ENCODE data around the gene CCSER2. TPM values are rescaled to one million over a fixed set of nuclear protein-coding genes. Genes with fewer than 3 reads are reported as not detected.
"Not testable (repeated sequence)": the region's sequence is repeated elsewhere in the genome, so short reads cannot be mapped to it uniquely, and the experiment has no call there.

The CCSER2 gene
- total and polyA plus RNA-seq, 7 donors, result 10.2 to 101 (median 83.2) TPM

DNA sequence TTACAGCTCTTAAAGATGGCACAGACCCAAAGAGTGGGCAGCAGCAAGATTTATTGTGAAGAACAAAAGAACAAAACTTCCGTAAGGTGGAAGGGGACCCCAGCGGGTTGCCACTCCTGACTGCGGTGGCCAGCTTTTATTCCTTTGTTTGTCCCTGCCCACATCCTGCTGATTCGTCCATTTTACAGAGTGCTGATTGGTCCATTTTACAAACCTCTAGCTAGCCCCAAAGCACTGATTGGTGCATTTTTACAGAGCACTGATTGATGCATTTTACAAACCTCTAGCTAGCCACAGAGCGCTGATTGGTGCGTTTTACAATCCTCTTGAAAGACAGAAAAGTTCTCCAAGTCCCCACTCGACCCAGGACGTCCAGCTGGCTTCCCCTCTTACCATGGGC, 16.8 kb upstream of the CCSER2 start:
- no peaks in the 10 kb centered on the region for H3K27me3 ChIP-seq
- H3K9me3 ChIP-seq, result no peaks in the 10 kb centered on the region
- no peaks in the 10 kb centered on the region for H3K4me1 ChIP-seq
- intact Hi-C loops (cut with DNase I), result no loop called here
- H3K4me3 ChIP-seq, result no peak overlapping the region
- TF ChIP-seq POLR2AphosphoS5 (IDR thresholded peaks at IDR 0.05) (no peak), EP300 (IDR thresholded peaks at IDR 0.05) (no peak), POLR2A (IDR thresholded peaks at IDR 0.05) (no peak)
- TF ChIP-seq, protein P1, sequence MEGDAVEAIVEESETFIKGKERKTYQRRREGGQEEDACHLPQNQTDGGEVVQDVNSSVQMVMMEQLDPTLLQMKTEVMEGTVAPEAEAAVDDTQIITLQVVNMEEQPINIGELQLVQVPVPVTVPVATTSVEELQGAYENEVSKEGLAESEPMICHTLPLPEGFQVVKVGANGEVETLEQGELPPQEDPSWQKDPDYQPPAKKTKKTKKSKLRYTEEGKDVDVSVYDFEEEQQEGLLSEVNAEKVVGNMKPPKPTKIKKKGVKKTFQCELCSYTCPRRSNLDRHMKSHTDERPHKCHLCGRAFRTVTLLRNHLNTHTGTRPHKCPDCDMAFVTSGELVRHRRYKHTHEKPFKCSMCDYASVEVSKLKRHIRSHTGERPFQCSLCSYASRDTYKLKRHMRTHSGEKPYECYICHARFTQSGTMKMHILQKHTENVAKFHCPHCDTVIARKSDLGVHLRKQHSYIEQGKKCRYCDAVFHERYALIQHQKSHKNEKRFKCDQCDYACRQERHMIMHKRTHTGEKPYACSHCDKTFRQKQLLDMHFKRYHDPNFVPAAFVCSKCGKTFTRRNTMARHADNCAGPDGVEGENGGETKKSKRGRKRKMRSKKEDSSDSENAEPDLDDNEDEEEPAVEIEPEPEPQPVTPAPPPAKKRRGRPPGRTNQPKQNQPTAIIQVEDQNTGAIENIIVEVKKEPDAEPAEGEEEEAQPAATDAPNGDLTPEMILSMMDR (IDR thresholded peaks at IDR 0.05), result no peak
- no peak overlapping the region for H3K27ac ChIP-seq
- 94 to 95% methylated on average over 8 of the region's 8 CpGs for WGBS, 2 donors
- DNase-seq, result no peak
- no peaks in the 10 kb centered on the region for H3K36me3 ChIP-seq

DNA sequence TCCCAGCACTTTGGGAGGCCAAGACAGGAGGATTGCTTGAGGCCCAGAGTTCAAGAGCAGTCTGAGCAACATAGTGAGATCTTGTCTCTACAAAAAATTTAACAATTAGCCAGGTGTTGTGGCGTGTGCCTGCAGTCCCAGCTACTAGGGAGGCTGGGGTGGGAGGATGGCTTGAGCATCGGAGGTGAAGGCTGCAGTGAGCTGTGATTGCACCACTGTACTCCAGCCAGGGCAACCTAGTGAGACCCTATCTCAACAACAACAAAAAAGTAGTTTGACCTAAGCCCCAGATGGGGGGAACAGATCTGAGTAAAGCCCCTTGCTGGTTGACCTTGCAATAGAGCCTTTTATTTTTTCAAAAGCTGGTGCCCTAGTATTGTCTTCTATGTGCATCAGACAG, 15.6 kb upstream of the CCSER2 start:
- DNase-seq, result no peak
- Histone ChIP-seq H3K9me3 (no peaks in the 10 kb centered on the region), H3K27me3 (no peaks in the 10 kb centered on the region), H3K4me3 (no peak overlapping the region), H3K4me1 (no peaks in the 10 kb centered on the region), H3K27ac (no peak overlapping the region), H3K36me3 (no peaks in the 10 kb centered on the region)
- TF ChIP-seq POLR2AphosphoS5 (IDR thresholded peaks at IDR 0.05) (no peak), POLR2A (IDR thresholded peaks at IDR 0.05) (no peak), EP300 (IDR thresholded peaks at IDR 0.05) (no peak)
- TF ChIP-seq, protein P1 (IDR thresholded peaks at IDR 0.05), result no peak
- intact Hi-C loops (cut with DNase I), result no loop called here
- 92 to 97% methylated on average over 2 of the region's 2 CpGs for WGBS, 2 donors

DNA sequence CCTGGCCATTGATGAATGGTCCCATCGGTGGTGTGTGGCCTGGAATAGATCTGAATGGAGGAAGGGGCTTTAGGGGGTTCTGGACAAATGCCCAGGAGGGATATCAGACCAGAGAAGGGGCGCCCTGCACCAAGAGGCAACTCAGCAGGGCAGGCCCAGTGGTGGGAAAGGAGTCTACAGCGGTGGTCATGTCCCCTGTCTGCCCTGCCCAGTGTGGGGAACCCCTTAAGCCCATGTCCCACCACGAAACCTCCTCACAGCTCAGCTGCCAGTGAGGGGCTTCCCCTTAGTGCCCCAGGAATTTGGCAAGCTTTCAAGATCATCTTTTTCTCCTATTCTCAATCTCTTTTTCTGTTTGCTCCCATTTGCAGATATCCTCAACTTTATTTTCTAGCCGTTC, 14.1 kb upstream of the CCSER2 start:
- H3K36me3 ChIP-seq, result no peaks in the 10 kb centered on the region
- TF ChIP-seq POLR2A (IDR thresholded peaks at IDR 0.05), result no peak
- TF ChIP-seq, protein P1 (IDR thresholded peaks at IDR 0.05), result no peak
- TF ChIP-seq EP300 (IDR thresholded peaks at IDR 0.05), result no peak
- TF ChIP-seq POLR2AphosphoS5 (IDR thresholded peaks at IDR 0.05), result no peak
- intact Hi-C loops (cut with DNase I), result no loop called here
- H3K4me1 ChIP-seq, result no peaks in the 10 kb centered on the region
- no peaks in the 10 kb centered on the region for H3K9me3 ChIP-seq
- no peak for DNase-seq
- WGBS, 2 donors, result 83 to 89% methylated on average over 5 of the region's 5 CpGs
- no peak overlapping the region for H3K4me3 ChIP-seq
- H3K27ac ChIP-seq, result no peak overlapping the region
- H3K27me3 ChIP-seq, result no peaks in the 10 kb centered on the region

DNA sequence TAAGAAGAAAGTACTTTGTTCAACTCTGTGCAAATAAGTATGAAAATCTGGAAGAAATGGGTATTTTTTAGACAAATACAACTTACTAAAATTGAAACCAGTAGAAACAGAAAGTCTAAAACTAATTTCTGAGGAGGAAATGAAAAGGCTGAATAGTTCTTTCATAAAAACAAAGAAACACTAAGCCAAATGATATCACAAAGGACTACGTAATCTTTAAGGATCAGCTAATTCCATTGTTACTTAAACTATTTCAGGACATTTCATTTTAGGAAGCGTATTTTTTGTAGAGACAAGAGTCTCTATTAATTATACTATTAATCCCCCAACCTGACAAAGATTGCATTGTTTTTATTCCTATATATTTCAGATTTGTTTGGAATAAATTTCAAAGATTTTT, 11.2 kb upstream of the CCSER2 start:
- intact Hi-C loops (cut with DNase I), result no loop called here
- Histone ChIP-seq H3K4me1 (no peaks in the 10 kb centered on the region), H3K36me3 (no peaks in the 10 kb centered on the region), H3K9me3 (no peaks in the 10 kb centered on the region), H3K27me3 (no peaks in the 10 kb centered on the region), H3K4me3 (no peak overlapping the region), H3K27ac (no peak overlapping the region)
- TF ChIP-seq, protein P1 (IDR thresholded peaks at IDR 0.05), result no peak
- TF ChIP-seq POLR2AphosphoS5 (IDR thresholded peaks at IDR 0.05) (no peak), EP300 (IDR thresholded peaks at IDR 0.05) (no peak), POLR2A (IDR thresholded peaks at IDR 0.05) (no peak)
- WGBS, 2 donors, result 67 to 71% methylated on average over 2 of the region's 2 CpGs
- no peak for DNase-seq

DNA sequence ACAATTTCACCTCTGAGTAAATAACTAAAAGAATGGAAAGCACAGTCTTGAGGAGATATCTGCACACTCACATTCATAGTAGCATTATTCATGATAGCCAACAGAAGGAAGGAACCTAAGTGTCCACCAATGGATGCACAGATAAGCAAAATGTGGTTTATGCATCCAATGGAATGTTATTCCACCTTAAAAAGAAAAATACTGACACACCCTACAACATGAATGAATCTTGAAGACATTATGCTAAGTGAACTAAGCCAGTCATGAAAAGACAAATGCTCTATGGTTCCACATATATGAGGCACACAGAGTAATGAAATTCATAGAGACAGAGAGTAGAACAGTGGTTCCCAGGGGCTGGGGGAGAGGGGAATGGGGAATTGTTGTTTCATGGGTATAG, 6.5 kb upstream of the CCSER2 start:
- no peak for DNase-seq
- no peaks in the 10 kb centered on the region for H3K27me3 ChIP-seq
- H3K36me3 ChIP-seq, result no peaks in the 10 kb centered on the region
- no peaks in the 10 kb centered on the region for H3K9me3 ChIP-seq
- TF ChIP-seq, protein P1 (IDR thresholded peaks at IDR 0.05), result no peak
- TF ChIP-seq POLR2AphosphoS5 (IDR thresholded peaks at IDR 0.05) (no peak), POLR2A (IDR thresholded peaks at IDR 0.05) (no peak), EP300 (IDR thresholded peaks at IDR 0.05) (no peak)
- no peak overlapping the region for H3K4me3 ChIP-seq
- no peak overlapping the region for H3K27ac ChIP-seq
- intact Hi-C loops (cut with DNase I), result no loop called here
- no peaks in the 10 kb centered on the region for H3K4me1 ChIP-seq

DNA sequence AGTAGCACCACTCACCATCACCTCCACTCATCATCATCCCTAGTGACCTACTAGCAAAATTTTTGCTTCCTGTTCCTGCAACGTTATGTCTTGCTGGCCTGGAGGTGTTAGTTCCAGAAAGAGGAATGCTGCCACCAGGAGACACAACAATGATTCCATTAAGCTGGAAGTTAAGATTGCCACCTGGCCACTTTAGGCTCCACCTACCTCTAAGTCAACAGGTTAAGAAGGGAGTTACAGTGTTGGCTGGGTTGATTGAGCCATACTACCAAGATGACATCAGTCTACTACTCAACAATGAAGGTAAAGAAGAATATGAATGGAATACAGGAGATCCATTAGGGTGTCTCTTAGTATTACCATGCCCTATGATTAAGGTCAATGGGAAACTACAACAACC, 4.8 kb upstream of the CCSER2 start:
- DNase-seq; intact Hi-C loops (cut with DNase I); H3K36me3 ChIP-seq; H3K4me1 ChIP-seq; H3K9me3 ChIP-seq; H3K27ac ChIP-seq; H3K27me3 ChIP-seq; H3K4me3 ChIP-seq: not testable (repeated sequence)
- WGBS, 2 donors, result 18 to 45% methylated on average over 1 of the region's 1 CpG

DNA sequence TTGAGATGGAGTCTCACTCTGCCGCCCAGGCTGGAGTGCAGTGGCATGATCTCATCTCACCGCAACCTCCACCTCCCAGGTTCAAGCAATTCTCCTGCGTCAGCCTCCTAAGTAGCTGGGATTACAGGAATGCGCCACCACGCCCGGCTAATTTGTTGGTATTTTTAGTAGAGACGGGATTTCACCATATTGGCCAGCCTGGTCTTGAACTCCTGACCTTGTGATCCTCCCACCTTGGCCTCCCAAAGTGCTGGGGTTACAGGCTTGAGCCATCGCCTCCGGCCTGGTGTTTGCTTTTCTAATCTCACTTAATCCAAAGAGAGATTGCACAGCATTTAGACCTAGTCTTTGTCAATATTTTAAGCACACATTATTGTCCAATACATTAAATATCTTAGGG, 1.4 kb upstream of the CCSER2 start:
- not testable (repeated sequence) for H3K4me3 ChIP-seq, H3K36me3 ChIP-seq, H3K27me3 ChIP-seq, DNase-seq, H3K9me3 ChIP-seq, H3K27ac ChIP-seq
- peaks cover 0 to 29% (median 13%) of the 10 kb centered on the region in 4 donors for H3K4me1 ChIP-seq
- 89 to 91% methylated on average over 9 of the region's 9 CpGs for WGBS, 2 donors
- intact Hi-C loops (cut with DNase I), result loop anchor here (5.0 kb wide), 1 partner anchor 185 kb away; no protein-coding TSS in a partner anchor
